Natural killer cell (primary cell): ENCODE measurements around the gene GNL2. TPM values are rescaled to one million over a fixed set of nuclear protein-coding genes. Genes with fewer than 3 reads are reported as not detected.

Experiments
- ATAC-seq, 3 donors: fragments of 150-1000 bp in 2 of 3; fragments of 200-7000 bp in 1 of 3; cut with Tn5 transposase; 1 replicate in 1 of 3; 2 replicates in 2 of 3; pipeline ENCODE4 v1.10.0; 2021; ENCODE audit warnings: mild to moderate bottlenecking in 2 of 3, moderate library complexity in 2 of 3
- DNase-seq, 2 donors: peaks; one replicate each; pipeline versions ENCODE4 v3.0.0 to v3.0.0-alpha.2; 2013 to 2021; ENCODE audit warnings: mixed read lengths in 1 of 2
- H3K27ac ChIP-seq: one replicate; pipeline ENCODE4 v1.5.1; 2013; ENCODE audit warnings: mild to moderate bottlenecking, low read length
- H3K27me3 ChIP-seq: one replicate; pipeline ENCODE4 v1.6.1; 2013; ENCODE audit warnings: low read length; ENCODE audit not compliant: control insufficient read depth, insufficient read depth
- H3K36me3 ChIP-seq: one replicate; pipeline ENCODE4 v1.6.1; 2013; ENCODE audit warnings: low read length; ENCODE audit not compliant: control insufficient read depth, insufficient read depth
- H3K4me1 ChIP-seq: one replicate; pipeline ENCODE4 v1.6.1; 2013; ENCODE audit warnings: low read length; ENCODE audit not compliant: control insufficient read depth, insufficient read depth
- H3K4me3 ChIP-seq: one replicate; pipeline ENCODE4 v1.5.1; 2013; ENCODE audit warnings: low read length
- H3K9me3 ChIP-seq: one replicate; pipeline ENCODE4 v1.6.1; 2013; ENCODE audit warnings: low read length; ENCODE audit not compliant: control insufficient read depth, insufficient read depth
- H3K27ac Mint-ChIP-seq, 2 donors: one replicate each; pipeline ENCODE4 v1.8.0; 2022; ENCODE audit warnings: mild to moderate bottlenecking in 2 of 2, mixed read lengths in 2 of 2, moderate library complexity in 1 of 2
- H3K27me3 Mint-ChIP-seq, 2 donors: one replicate each; pipeline ENCODE4 v1.8.0; 2022; ENCODE audit warnings: low read depth in 2 of 2, mixed read lengths in 2 of 2
- H3K36me3 Mint-ChIP-seq: one replicate; pipeline ENCODE4 v1.8.0; 2022; ENCODE audit warnings: mixed read lengths
- H3K4me1 Mint-ChIP-seq, 2 donors: one replicate each; pipeline ENCODE4 v1.8.0; 2022; ENCODE audit warnings: mixed read lengths in 2 of 2
- H3K4me3 Mint-ChIP-seq: one replicate; pipeline ENCODE4 v1.8.0; 2022; ENCODE audit warnings: mild to moderate bottlenecking, moderate library complexity, mixed read lengths
- H3K9me3 Mint-ChIP-seq, 2 donors: one replicate each; pipeline ENCODE4 v1.8.0; 2022; ENCODE audit warnings: mixed read lengths in 2 of 2
- WGBS: methylation state at CpG from one replicate; pipeline ENCODE4 v1.1.7; 2013; ENCODE audit warnings: missing lambda C conversion rate; ENCODE audit not compliant: insufficient coverage; 5-methylcytosine and 5-hydroxymethylcytosine counted together
- intact Hi-C: fragments of 100-400 bp; cut with micrococcal nuclease; formaldehyde crosslinking; loops from one replicate; pipeline ENCODE4 v1.14.2; 2022
- total RNA-seq, 4 donors: library from RNA; stranded (reverse); fragments of 120-200 nt in 1 of 4; gene quantifications; one replicate each; pipeline versions ENCODE4 v1.2.3 to v1.2.4, GENCODE V29; 2013 to 2022
- TF ChIP-seq, protein P1 (sequence below): fragments of 200-600 bp; IDR thresholded peaks from one replicate; pipeline ENCODE4 v1.8.0; 2022; ENCODE audit warnings: antibody characterized with exemption

Gene GNL2
- total RNA-seq, 3 donors from 2014 or later (not counting 1 experiment from before 2014, with no cell fraction given) = 70.7 to 89.9 (median 85.8) TPM

DNA sequence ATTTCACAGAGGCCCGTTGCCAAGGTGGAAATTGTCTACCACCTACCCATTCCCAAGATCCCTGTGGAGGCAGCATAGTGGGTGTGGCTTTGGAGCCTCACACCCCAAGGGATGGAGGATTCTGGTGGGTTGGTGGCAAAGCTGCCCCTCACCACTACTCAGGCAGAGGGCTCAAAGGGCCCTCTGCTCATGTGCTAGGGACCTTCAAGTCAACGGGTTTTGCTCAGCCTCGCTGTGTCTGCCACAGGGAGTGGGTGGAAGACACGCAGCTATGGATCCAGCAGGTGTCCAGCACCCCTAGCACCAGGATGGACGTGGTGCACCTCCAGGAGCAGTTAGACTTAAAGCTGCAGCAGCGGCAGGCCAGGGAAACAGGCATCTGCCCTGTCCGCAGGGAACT is 36.7 kb downstream of the GNL2 start:
- H3K27me3 Mint-ChIP-seq = peaks cover 0 to 2% of the 10 kb centered on the region in 2 donors
- no peaks in the 10 kb centered on the region for H3K36me3 ChIP-seq
- H3K4me3 Mint-ChIP-seq = no peak overlapping the region
- no peaks in the 10 kb centered on the region for H3K9me3 ChIP-seq
- peaks cover 4% of the 10 kb centered on the region in 2 donors for H3K4me1 Mint-ChIP-seq
- intact Hi-C loops = no loop called here
- whole genome bisulfite sequencing = 85% methylated on average over 6 of the region's 7 CpGs
- H3K4me3 ChIP-seq = no peak overlapping the region
- H3K27ac ChIP-seq = no peak overlapping the region
- H3K27ac Mint-ChIP-seq = no peak overlapping the region
- ATAC-seq (no peak), DNase-seq (no peak)
- TF ChIP-seq, protein P1, sequence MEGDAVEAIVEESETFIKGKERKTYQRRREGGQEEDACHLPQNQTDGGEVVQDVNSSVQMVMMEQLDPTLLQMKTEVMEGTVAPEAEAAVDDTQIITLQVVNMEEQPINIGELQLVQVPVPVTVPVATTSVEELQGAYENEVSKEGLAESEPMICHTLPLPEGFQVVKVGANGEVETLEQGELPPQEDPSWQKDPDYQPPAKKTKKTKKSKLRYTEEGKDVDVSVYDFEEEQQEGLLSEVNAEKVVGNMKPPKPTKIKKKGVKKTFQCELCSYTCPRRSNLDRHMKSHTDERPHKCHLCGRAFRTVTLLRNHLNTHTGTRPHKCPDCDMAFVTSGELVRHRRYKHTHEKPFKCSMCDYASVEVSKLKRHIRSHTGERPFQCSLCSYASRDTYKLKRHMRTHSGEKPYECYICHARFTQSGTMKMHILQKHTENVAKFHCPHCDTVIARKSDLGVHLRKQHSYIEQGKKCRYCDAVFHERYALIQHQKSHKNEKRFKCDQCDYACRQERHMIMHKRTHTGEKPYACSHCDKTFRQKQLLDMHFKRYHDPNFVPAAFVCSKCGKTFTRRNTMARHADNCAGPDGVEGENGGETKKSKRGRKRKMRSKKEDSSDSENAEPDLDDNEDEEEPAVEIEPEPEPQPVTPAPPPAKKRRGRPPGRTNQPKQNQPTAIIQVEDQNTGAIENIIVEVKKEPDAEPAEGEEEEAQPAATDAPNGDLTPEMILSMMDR = no peak
- H3K4me1 ChIP-seq = peaks cover 5% of the 10 kb centered on the region
- no peaks in the 10 kb centered on the region for H3K36me3 Mint-ChIP-seq
- H3K27me3 ChIP-seq = no peaks in the 10 kb centered on the region
- H3K9me3 Mint-ChIP-seq = no peaks in the 10 kb centered on the region

DNA sequence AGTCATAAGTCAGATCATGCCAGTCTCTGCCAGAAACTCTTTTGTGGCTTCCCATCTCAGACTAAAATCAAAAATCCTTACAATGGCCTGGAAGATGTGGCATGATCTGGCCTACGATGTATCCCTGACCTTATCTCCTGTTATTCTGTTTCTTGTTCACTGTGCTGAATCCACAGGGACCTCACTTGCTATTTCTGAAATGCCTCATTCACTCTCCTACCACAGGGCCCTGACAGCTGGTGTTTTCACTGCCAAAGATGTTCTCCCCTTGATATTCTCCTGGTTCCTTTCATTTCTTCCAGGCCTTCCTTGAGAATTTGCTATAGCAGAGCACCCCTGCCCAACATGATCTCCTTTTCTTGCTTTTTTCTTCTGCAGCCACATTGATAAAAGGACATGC is 37.3 kb downstream of the GNL2 start:
- peaks cover 8% of the 10 kb centered on the region for H3K4me1 ChIP-seq
- H3K27me3 Mint-ChIP-seq = peaks cover 0 to 2% of the 10 kb centered on the region in 2 donors
- H3K4me3 Mint-ChIP-seq = no peak overlapping the region
- H3K4me3 ChIP-seq = no peak overlapping the region
- H3K36me3 Mint-ChIP-seq = no peaks in the 10 kb centered on the region
- 93% methylated on average over 1 of the region's 1 CpG for WGBS
- intact Hi-C loops = no loop called here
- H3K9me3 ChIP-seq = no peaks in the 10 kb centered on the region
- H3K27ac ChIP-seq = no peak overlapping the region
- H3K36me3 ChIP-seq = no peaks in the 10 kb centered on the region
- TF ChIP-seq, protein P1 = no peak
- peaks cover 8 to 10% of the 10 kb centered on the region in 2 donors for H3K4me1 Mint-ChIP-seq
- ATAC-seq = no peak
- no peak overlapping the region for H3K27ac Mint-ChIP-seq
- H3K27me3 ChIP-seq = no peaks in the 10 kb centered on the region
- DNase-seq = no peak
- no peaks in the 10 kb centered on the region for H3K9me3 Mint-ChIP-seq

DNA sequence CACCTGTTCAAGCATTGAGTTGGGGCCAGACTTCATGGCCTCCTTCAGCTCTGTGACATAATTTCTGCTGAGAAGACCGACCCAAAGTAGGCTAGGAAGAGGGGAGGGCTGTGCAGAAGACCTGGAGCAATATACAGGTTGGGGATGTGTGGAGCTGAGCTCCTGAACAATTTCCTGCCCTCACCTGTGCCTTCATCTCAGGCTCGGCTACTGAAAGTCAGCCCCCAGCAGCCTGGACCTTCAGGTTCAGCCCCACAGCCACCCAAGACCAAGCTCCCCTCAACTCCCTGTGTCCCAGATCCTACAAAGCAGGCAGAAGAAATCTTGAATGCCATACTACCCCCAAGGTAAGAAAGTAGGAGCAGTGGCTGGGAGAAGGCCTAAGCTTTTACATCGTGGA is 38.3 kb downstream of the GNL2 start:
- H3K9me3 ChIP-seq = no peaks in the 10 kb centered on the region
- no peak overlapping the region for H3K4me3 ChIP-seq
- no peaks in the 10 kb centered on the region for H3K9me3 Mint-ChIP-seq
- peaks cover 18 to 20% of the 10 kb centered on the region in 2 donors for H3K4me1 Mint-ChIP-seq
- TF ChIP-seq, protein P1 = no peak
- no peak overlapping the region for H3K4me3 Mint-ChIP-seq
- intact Hi-C loops = no loop called here
- no peaks in the 10 kb centered on the region for H3K36me3 Mint-ChIP-seq
- H3K27me3 Mint-ChIP-seq = peaks cover 0 to 2% of the 10 kb centered on the region in 2 donors
- peaks cover 15% of the 10 kb centered on the region for H3K4me1 ChIP-seq
- DNase-seq (no peak), ATAC-seq (no peak)
- no peaks in the 10 kb centered on the region for H3K27me3 ChIP-seq
- H3K27ac Mint-ChIP-seq = no peak overlapping the region
- WGBS = 76% methylated on average over 2 of the region's 3 CpGs
- no peaks in the 10 kb centered on the region for H3K36me3 ChIP-seq
- H3K27ac ChIP-seq = no peak overlapping the region

DNA sequence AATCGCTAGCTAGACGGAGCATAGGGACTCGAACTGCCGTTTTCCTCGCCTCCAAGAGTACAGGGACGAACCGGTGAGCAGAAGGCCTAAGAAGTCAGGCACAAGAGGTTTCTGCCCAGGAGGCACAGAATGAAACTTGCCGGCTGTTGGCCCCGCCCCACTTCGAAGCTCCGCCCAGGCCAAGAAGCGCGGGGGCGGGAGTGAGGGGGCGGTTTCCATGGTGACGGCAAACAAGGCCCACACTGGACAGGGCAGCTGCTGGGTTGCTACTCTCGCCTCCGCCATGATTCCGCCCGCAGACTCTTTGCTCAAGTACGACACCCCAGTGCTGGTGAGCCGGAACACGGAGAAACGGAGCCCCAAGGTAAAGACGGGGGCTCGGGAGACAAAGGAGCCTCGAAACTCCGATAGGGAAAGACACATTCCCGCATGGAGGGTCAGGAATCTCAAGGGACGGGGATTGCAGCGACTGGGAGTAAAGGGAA is 39.0 kb downstream of the GNL2 start, which contains the start of gene DNALI1:
Gene DNALI1 (plus strand): TSS at position 229 of the 485 bp plus-strand sequence. CDS start 55 bp downstream, at position 284.
- no peak within 1 kb of the TSS for H3K4me3 Mint-ChIP-seq
- no peaks in the 10 kb centered on the region for H3K9me3 Mint-ChIP-seq
- Histone ChIP-seq H3K9me3 (no peaks in the 10 kb centered on the region), H3K4me3 (no peak within 1 kb of the TSS), H3K4me1 (peaks cover 15% of the 10 kb centered on the region), H3K36me3 (peaks cover 4% of the 10 kb centered on the region), H3K27me3 (no peaks in the 10 kb centered on the region), H3K27ac (no peak within 1 kb of the TSS)
- intact Hi-C loops = no loop called here
- DNase-seq (peak in 1 of 2 donors; percentile 38), ATAC-seq (no peak)
- peaks cover 25% of the 10 kb centered on the region in 2 donors for H3K4me1 Mint-ChIP-seq
- 45% methylated on average over 31 of the region's 31 CpGs for WGBS
- H3K27ac Mint-ChIP-seq = no peak within 1 kb of the TSS
- TF ChIP-seq, protein P1 = no peak
- H3K36me3 Mint-ChIP-seq = no peaks in the 10 kb centered on the region
- peaks cover 0 to 2% of the 10 kb centered on the region in 2 donors for H3K27me3 Mint-ChIP-seq
